DND-41 (cell line): ENCODE results near the gene CYB5R2.

Experiments used
- EZH2 ChIP-seq: IDR thresholded peaks from 3 replicates; pipeline ENCODE4 v1.6.1; 2012; ENCODE audit warnings: borderline replicate concordance, low read depth, mild to moderate bottlenecking, moderate library complexity, low read length, inconsistent platforms; ENCODE audit not compliant: severe bottlenecking
- TF ChIP-seq, protein P1 (sequence below): IDR thresholded peaks from 2 replicates; pipeline ENCODE4 v1.5.1; 2012; ENCODE audit warnings: borderline replicate concordance, low read length, moderate library complexity, mild to moderate bottlenecking; ENCODE audit not compliant: poor library complexity, severe bottlenecking; ENCODE audit errors: extremely low read depth

DNA sequence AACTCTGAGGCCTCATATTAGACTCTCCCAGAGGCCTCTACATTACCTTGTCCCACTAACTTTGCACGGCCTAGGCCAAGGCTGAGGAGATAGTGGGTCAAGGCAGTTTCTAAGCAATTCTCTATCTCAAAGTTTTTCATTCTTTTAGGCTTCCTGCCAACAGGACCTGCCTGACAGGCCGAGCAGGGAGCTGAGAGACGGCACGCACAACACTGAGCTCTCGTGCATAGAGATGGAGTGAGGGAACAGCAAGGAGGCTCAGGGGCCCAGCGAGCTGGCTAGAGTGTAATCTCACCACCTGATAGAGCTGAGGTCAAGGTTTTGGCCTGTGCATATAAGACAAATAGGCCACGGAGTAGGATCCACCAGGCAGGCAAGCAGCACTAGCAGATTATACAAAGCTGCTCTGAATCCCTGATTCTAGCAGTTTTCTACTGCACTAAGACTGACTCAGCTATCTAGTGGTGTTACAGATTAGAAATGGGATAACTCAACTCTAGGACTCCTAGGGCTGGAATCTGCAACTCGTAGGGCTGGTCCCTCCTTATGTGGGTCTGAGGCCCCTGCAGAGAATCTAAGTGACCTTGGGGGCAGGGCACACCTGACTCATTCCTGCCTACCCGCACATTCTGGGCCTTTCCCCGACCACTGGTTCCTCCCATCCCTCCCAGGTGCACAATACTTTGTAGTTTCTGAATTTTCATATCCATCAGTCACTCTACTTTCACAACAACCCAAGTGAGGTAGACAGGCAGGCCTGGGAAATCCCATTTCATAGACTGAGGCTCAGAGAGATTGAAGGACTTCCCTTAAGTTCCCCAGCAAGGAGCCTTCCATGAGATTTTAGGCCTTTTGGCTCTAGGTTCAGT, 1.7 kb downstream of the CYB5R2 start:
- TF ChIP-seq, protein P1, sequence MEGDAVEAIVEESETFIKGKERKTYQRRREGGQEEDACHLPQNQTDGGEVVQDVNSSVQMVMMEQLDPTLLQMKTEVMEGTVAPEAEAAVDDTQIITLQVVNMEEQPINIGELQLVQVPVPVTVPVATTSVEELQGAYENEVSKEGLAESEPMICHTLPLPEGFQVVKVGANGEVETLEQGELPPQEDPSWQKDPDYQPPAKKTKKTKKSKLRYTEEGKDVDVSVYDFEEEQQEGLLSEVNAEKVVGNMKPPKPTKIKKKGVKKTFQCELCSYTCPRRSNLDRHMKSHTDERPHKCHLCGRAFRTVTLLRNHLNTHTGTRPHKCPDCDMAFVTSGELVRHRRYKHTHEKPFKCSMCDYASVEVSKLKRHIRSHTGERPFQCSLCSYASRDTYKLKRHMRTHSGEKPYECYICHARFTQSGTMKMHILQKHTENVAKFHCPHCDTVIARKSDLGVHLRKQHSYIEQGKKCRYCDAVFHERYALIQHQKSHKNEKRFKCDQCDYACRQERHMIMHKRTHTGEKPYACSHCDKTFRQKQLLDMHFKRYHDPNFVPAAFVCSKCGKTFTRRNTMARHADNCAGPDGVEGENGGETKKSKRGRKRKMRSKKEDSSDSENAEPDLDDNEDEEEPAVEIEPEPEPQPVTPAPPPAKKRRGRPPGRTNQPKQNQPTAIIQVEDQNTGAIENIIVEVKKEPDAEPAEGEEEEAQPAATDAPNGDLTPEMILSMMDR, result no peak
- no peak for TF ChIP-seq EZH2
